Measurements from ENCODE around the gene VGLL2. TPM values are rescaled to one million over a fixed set of nuclear protein-coding genes. Genes with fewer than 3 reads are reported as not detected.
"Not testable (repeated sequence)": the region's sequence is repeated elsewhere in the genome, so short reads cannot be mapped to it uniquely, and the experiment has no call there.

VGLL2 gene
- not detected in 2 replicates for total RNA-seq

- intact Hi-C loops (cut with micrococcal nuclease), result loop anchor here (10.0 kb wide), 1 partner anchor 391 kb away; the partner anchor contains the start of gene RFX6
Observed at GRCh38 chr6:117265410-117266256, at the start of gene VGLL2. Gene VGLL2 (plus strand): TSS chr6:117265558. CDS start chr6:117265764, 206 bp downstream.

- intact Hi-C loops (cut with micrococcal nuclease), result no loop called here
Observed at GRCh38 chr6:117222861-117223260, 42.5 kb upstream of the VGLL2 start.

GRCh38 chr6:117226778-117227177, 38.6 kb upstream of the VGLL2 start:
- intact Hi-C loops (cut with micrococcal nuclease), result no loop called here

GRCh38 chr6:117227245-117227962, 38.0 kb upstream of the VGLL2 start:
- intact Hi-C loops (cut with micrococcal nuclease), result no loop called here

- intact Hi-C loops (cut with micrococcal nuclease), result no loop called here
Observed at GRCh38 chr6:117228202-117228601, 37.2 kb upstream of the VGLL2 start.

- intact Hi-C loops (cut with micrococcal nuclease), result no loop called here
Observed at GRCh38 chr6:117229870-117230269, 35.5 kb upstream of the VGLL2 start.

- intact Hi-C loops (cut with micrococcal nuclease), result no loop called here
Observed at GRCh38 chr6:117231466-117231865, 33.9 kb upstream of the VGLL2 start.

GRCh38 chr6:117232196-117232595, 33.2 kb upstream of the VGLL2 start:
- intact Hi-C loops (cut with micrococcal nuclease), result no loop called here

GRCh38 chr6:117233145-117233544, 32.2 kb upstream of the VGLL2 start:
- intact Hi-C loops (cut with micrococcal nuclease), result no loop called here

- intact Hi-C loops (cut with micrococcal nuclease), result no loop called here
Observed at GRCh38 chr6:117237561-117237960, 27.8 kb upstream of the VGLL2 start.

GRCh38 chr6:117244571-117244970, 20.8 kb upstream of the VGLL2 start:
- intact Hi-C loops (cut with micrococcal nuclease), result not testable (repeated sequence)

GRCh38 chr6:117244979-117245378, 20.4 kb upstream of the VGLL2 start:
- intact Hi-C loops (cut with micrococcal nuclease), result not testable (repeated sequence)

- intact Hi-C loops (cut with micrococcal nuclease), result no loop called here
Observed at GRCh38 chr6:117253785-117254184, 11.6 kb upstream of the VGLL2 start.

- intact Hi-C loops (cut with micrococcal nuclease), result loop anchor here (10.0 kb wide), 1 partner anchor 388 kb away; the partner anchor contains the start of gene RFX6
Observed at GRCh38 chr6:117262799-117263198, 2.6 kb upstream of the VGLL2 start.

- intact Hi-C loops (cut with micrococcal nuclease), result loop anchor here (10.0 kb wide), 1 partner anchor 389 kb away; the partner anchor contains the start of gene RFX6
Observed at GRCh38 chr6:117263353-117263927, 1.9 kb upstream of the VGLL2 start.

GRCh38 chr6:117264369-117264691, 1.0 kb upstream of the VGLL2 start:
- intact Hi-C loops (cut with micrococcal nuclease), result loop anchor here (10.0 kb wide), 1 partner anchor 390 kb away; the partner anchor contains the start of gene RFX6

GRCh38 chr6:117264692-117265409, 507 bp upstream of the VGLL2 start:
- intact Hi-C loops (cut with micrococcal nuclease), result loop anchor here (10.0 kb wide), 1 partner anchor 390 kb away; the partner anchor contains the start of gene RFX6

- intact Hi-C loops (cut with micrococcal nuclease), result loop anchor here (10.0 kb wide), 1 partner anchor 392 kb away; the partner anchor contains the start of gene RFX6
Observed at GRCh38 chr6:117266257-117267053, 1.1 kb downstream of the VGLL2 start.

- intact Hi-C loops (cut with micrococcal nuclease), result loop anchor here (10.0 kb wide), 1 partner anchor 392 kb away; the partner anchor contains the start of gene RFX6
Observed at GRCh38 chr6:117267054-117267347, 1.6 kb downstream of the VGLL2 start.

Measured in T-helper 2 cell treated with Interferon-gamma antibody and Interleukin-4, amounts not matched to agents 100 ng/mL and 5 ng/mL, for 36 hours (primary cell).